ENCODE results near the gene ACTN3.

The ACTN3 gene

GRCh38 chr11:66545701-66546367, 869 bp upstream of the ACTN3 start, which contains the start of gene ZDHHC24:
Gene ZDHHC24 (minus strand): TSS chr11:66546048. CDS start chr11:66546003, 45 bp downstream.
- peak; percentile 65 for DNase-seq (ENCODE audit: low read depth)

GRCh38 chr11:66546966-66547661, 411 bp downstream of the ACTN3 start:
- DNase-seq (ENCODE audit: low read depth) = no peak

- no peak for DNase-seq (ENCODE audit: low read depth)
Measured at GRCh38 chr11:66547662-66548009, 933 bp downstream of the ACTN3 start.

GRCh38 chr11:66548041-66548440, 1.3 kb downstream of the ACTN3 start:
- no peak for DNase-seq (ENCODE audit: low read depth)

GRCh38 chr11:66548774-66549630, 2.3 kb downstream of the ACTN3 start:
- DNase-seq (ENCODE audit: low read depth) = no peak

GRCh38 chr11:66549696-66550095, 3.0 kb downstream of the ACTN3 start:
- DNase-seq (ENCODE audit: low read depth) = no peak

- DNase-seq (ENCODE audit: low read depth) = no peak
Measured at GRCh38 chr11:66550887-66551286, 4.2 kb downstream of the ACTN3 start.

GRCh38 chr11:66554602-66555001, 7.9 kb downstream of the ACTN3 start:
- no peak for DNase-seq (ENCODE audit: low read depth)

- DNase-seq (ENCODE audit: low read depth) = no peak
Measured at GRCh38 chr11:66555416-66555815, 8.7 kb downstream of the ACTN3 start.

GRCh38 chr11:66556086-66556485, 9.4 kb downstream of the ACTN3 start:
- no peak for DNase-seq (ENCODE audit: low read depth)

GRCh38 chr11:66557733-66558326, 11.1 kb downstream of the ACTN3 start:
- no peak for DNase-seq (ENCODE audit: low read depth)

GRCh38 chr11:66559142-66559865, 12.6 kb downstream of the ACTN3 start:
- DNase-seq (ENCODE audit: low read depth) = no peak

- DNase-seq (ENCODE audit: low read depth) = no peak
Measured at GRCh38 chr11:66559866-66560676, 13.4 kb downstream of the ACTN3 start.

- no peak for DNase-seq (ENCODE audit: low read depth)
Measured at GRCh38 chr11:66561178-66561974, 14.7 kb downstream of the ACTN3 start.

- no peak for DNase-seq (ENCODE audit: low read depth)
Measured at GRCh38 chr11:66561975-66562248, 15.2 kb downstream of the ACTN3 start.

GRCh38 chr11:66562275-66562674, 15.6 kb downstream of the ACTN3 start:
- no peak for DNase-seq (ENCODE audit: low read depth)

- no peak for DNase-seq (ENCODE audit: low read depth)
Measured at GRCh38 chr11:66562907-66563583, 16.3 kb downstream of the ACTN3 start.

- DNase-seq (ENCODE audit: low read depth) = no peak
Measured at GRCh38 chr11:66563832-66564231, 17.1 kb downstream of the ACTN3 start.

- no peak for DNase-seq (ENCODE audit: low read depth)
Measured at GRCh38 chr11:66564538-66564937, 17.8 kb downstream of the ACTN3 start.

- DNase-seq (ENCODE audit: low read depth) = no peak
Measured at GRCh38 chr11:66564984-66565383, 18.3 kb downstream of the ACTN3 start.
